ENCODE results near the gene DPYSL3. TPM values are rescaled to one million over a fixed set of nuclear protein-coding genes. Genes with fewer than 3 reads are reported as not detected.

The DPYSL3 gene
- total RNA-seq, 3 donors from 2014 or later, result 12.0 to 134 (median 31.1) TPM

DNA sequence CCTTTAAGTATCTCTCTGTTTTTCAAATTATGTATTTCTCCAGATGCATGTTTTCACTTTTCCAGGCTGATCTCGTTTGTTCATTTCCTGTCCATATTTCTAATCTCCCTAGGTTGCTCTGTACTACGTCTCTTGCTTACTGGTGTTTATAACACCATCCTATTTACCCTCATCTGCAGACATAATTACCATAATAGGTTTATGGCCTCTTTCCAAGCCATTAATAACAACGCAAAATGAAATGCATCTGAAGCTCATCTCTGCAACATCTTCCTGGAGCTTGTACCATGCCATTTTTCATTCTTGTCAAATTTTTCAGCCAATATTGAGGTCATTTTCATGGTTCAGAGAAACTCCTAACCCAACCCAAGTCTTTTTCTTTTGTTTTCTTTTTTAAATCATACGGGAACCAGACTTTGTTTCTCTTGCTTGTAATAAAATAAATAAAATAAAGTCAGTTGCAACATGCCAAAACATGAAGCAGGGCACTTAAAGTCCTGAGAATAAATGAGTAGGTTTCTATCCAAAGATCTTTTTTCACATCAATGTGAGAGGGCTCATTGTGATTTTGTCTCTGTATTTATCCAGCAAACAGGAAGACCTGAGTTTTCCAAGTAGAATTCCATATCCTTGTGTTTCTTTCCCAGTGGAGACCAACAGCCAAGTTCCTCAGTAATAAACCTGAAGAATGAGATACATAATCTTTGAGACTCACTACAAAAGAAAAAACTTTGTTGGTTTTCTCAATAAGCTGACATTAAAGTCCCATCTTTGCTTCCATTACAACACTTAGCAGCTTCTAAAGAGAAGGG lies 37.0 kb downstream of the DPYSL3 start:
- Histone ChIP-seq H3K36me3 (ENCODE audit: low read depth) (no peaks in the 10 kb centered on the region), H3K4me3 (no peak overlapping the region), H3K4me1 (ENCODE audit: low read depth) (no peaks in the 10 kb centered on the region), H3K9me3 (no peaks in the 10 kb centered on the region)
- ATAC-seq (no peak), DNase-seq (no peak)
- TF ChIP-seq, protein P1, sequence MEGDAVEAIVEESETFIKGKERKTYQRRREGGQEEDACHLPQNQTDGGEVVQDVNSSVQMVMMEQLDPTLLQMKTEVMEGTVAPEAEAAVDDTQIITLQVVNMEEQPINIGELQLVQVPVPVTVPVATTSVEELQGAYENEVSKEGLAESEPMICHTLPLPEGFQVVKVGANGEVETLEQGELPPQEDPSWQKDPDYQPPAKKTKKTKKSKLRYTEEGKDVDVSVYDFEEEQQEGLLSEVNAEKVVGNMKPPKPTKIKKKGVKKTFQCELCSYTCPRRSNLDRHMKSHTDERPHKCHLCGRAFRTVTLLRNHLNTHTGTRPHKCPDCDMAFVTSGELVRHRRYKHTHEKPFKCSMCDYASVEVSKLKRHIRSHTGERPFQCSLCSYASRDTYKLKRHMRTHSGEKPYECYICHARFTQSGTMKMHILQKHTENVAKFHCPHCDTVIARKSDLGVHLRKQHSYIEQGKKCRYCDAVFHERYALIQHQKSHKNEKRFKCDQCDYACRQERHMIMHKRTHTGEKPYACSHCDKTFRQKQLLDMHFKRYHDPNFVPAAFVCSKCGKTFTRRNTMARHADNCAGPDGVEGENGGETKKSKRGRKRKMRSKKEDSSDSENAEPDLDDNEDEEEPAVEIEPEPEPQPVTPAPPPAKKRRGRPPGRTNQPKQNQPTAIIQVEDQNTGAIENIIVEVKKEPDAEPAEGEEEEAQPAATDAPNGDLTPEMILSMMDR (IDR thresholded peaks at IDR 0.05), result no peak
- intact Hi-C loops (cut with DNase I, micrococcal nuclease), result no loop called here

DNA sequence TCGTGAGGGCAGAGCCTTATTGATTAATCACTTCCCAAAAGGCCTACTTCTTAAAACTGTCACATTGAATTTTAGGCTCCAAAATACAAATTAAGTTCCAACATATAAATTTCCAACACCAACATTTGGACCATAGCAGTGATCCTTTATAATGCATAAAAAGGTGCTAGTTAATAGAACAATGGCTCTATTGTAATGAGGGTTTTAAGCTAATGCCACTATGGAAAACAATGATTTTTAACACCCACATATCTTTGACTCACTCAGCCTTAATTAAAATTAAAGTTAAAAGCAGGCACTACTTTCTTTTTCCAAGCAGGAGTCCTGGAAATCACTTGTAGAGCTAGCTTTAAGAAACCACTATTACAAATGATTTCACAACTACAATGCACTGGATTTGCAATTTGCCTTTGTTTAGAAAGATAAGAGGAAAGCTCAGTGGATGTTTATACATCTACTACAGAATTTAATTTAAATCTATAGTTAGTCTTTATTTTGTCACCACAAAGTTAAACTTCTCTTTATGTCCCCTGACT lies 41.8 kb downstream of the DPYSL3 start:
- H3K4me1 ChIP-seq (ENCODE audit: low read depth), result no peaks in the 10 kb centered on the region
- intact Hi-C loops (cut with DNase I, micrococcal nuclease), result no loop called here
- no peaks in the 10 kb centered on the region for H3K36me3 ChIP-seq (ENCODE audit: low read depth)
- TF ChIP-seq, protein P1 (IDR thresholded peaks at IDR 0.05), result no peak
- no peak overlapping the region for H3K4me3 ChIP-seq
- no peaks in the 10 kb centered on the region for H3K9me3 ChIP-seq
- ATAC-seq, result no peak
- DNase-seq, result no peak

DNA sequence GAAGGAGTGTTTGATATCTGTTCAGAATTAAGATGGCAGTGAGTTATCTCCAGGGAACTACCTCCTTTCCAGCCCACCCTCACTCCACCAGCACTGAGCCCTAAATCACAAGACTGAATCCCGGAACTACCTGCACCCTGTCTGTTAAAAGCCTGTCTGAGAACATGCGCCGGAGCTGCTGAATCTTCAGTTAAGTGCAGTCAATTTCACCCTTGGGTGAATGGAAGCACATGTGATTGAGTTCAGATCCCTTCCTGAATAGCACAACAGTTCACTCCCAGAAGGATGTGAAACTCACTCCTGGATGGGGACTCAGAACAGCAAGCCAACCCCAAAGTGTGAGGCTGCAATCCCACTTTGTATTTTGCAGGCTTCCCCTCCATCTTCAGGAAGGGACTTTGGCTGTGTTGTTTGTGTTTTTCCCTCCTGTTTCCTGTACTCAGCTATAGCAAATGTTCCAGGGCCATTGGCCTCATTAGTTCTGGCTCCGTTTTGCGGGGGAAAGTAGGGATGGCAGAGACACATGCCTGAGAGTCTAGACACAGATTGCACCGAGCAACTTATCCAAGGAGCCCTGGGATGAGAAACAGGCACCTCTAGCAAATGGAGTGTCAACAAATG lies 43.4 kb downstream of the DPYSL3 start:
- no peaks in the 10 kb centered on the region for H3K9me3 ChIP-seq
- TF ChIP-seq, protein P1 (IDR thresholded peaks at IDR 0.05), result no peak
- no peaks in the 10 kb centered on the region for H3K36me3 ChIP-seq (ENCODE audit: low read depth)
- intact Hi-C loops (cut with DNase I, micrococcal nuclease), result no loop called here
- no peaks in the 10 kb centered on the region for H3K4me1 ChIP-seq (ENCODE audit: low read depth)
- H3K4me3 ChIP-seq, result no peak overlapping the region
- no peak for DNase-seq
- no peak for ATAC-seq

DNA sequence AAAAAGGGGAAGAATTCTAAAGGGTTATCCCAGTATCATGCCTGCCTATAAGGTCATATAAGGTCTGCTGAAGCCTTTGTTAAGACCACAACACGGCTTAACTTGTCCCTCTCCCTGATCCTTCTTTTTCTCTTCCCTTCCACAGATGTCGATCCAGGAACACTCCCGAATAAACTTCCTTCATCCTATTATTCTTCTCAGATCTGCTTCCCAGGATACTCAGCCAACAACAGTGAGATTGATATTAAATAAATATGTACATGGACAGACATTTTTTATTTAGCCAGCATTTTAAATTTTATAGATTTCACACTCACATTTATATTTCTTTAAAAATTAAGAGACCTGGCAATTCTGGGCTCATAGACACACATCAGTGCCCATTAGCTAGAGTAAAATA lies 44.1 kb downstream of the DPYSL3 start:
- intact Hi-C loops (cut with DNase I, micrococcal nuclease), result no loop called here

DNA sequence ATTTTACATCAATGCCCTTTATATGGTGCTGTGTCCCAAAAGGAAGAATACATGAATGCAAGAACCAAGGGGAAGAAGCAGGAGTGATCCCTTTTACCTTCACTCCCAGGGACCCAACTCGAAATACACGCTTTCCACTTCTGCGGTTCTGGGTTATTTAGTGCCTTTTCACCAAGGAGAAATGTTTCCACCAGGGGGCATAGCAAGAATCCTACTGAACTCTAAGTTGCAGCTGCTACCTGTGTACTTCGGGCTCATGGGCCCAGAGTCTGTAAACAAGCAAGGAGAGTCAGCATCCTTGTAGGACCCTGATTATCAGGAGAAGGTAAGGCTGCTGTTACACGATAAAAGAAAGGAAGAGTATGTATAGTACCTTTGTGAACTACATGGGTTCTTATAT lies 45.7 kb downstream of the DPYSL3 start:
- no peaks in the 10 kb centered on the region for H3K4me1 ChIP-seq (ENCODE audit: low read depth)
- no peak overlapping the region for H3K4me3 ChIP-seq
- intact Hi-C loops (cut with DNase I, micrococcal nuclease), result no loop called here
- DNase-seq (peak in 1 of 3 donors; percentile 36), ATAC-seq (no peak)
- no peaks in the 10 kb centered on the region for H3K9me3 ChIP-seq
- H3K36me3 ChIP-seq (ENCODE audit: low read depth), result no peaks in the 10 kb centered on the region
- TF ChIP-seq, protein P1 (IDR thresholded peaks at IDR 0.05), result no peak

More for the DNA sequence above, 44.1 kb downstream of the DPYSL3 start:
- H3K4me3 ChIP-seq, result no peak overlapping the region
- H3K9me3 ChIP-seq, result no peaks in the 10 kb centered on the region
- H3K36me3 ChIP-seq (ENCODE audit: low read depth), result no peaks in the 10 kb centered on the region
- ATAC-seq, result no peak
- DNase-seq, result no peak
- TF ChIP-seq, protein P1 (IDR thresholded peaks at IDR 0.05), result no peak
- H3K4me1 ChIP-seq (ENCODE audit: low read depth), result no peaks in the 10 kb centered on the region

Measured in mucosa of descending colon (tissue), 3 donors.